Fibroblast of skin of left biceps (primary cell): ENCODE measurements around the gene COL21A1.

ENCODE experiments used
- DNase-seq, 2 experiments: peaks; one replicate each; pipeline ENCODE4 v3.0.0-alpha.2; 2013; ENCODE audit warnings: low read depth in 2 of 2

COL21A1 gene

DNA sequence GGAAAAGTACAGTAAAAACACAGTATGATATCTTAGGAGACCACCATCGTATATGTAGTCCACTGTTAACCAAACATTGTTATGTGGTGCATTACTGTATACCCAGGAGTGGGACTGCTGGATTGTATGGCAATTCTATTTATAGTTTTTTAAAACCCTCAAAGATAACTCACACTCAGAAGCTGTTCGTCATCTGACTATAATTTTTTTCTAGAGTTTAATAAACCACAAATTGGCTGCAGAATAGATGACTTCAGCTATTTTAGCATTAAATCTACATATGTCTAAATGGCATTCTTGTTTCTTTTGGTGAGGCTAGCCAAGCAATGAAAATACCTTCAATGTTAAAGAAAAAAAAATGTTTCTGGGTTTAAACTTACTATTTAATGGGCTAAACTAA, 237.7 kb downstream of the COL21A1 start:
- DNase-seq, result peak; percentile 59 to 65
